GM12878 (cell line): ENCODE data around the gene C1QTNF7. TPM values are rescaled to one million over a fixed set of nuclear protein-coding genes. Genes with fewer than 3 reads are reported as not detected.

Experiments used
- ATAC-seq: fragments of 200-7000 bp; cut with Tn5 transposase; 3 replicates; pipeline ENCODE4 v1.9.1; 2020; ENCODE audit warnings: mild to moderate bottlenecking, moderate library complexity
- Bru-seq: library from RNA; stranded (reverse); fragments of 400-500 nt; gene quantifications from one replicate; lab custom pipeline; 2021; lab: Mats Ljungman, UMichigan
- BruChase-seq, 2 experiments: library from RNA; stranded (reverse); fragments of 400-500 nt; gene quantifications; one replicate each; lab custom pipeline; 2021; lab: Mats Ljungman, UMichigan
- BruUV-seq: library from RNA; stranded (reverse); fragments of 400-500 nt; replicated peaks from 2 replicates; lab custom pipeline; 2021; lab: Mats Ljungman, UMichigan
- CTCF ChIA-PET: fragments of 300-600 bp; sonication (Branson Sonifier 250); formaldehyde crosslinking; extraction: SDS; loops from one replicate; lab custom pipeline; 2021; ENCODE audit warnings: inconsistent platforms; lab: Yijun Ruan, JAX
- POLR2A ChIA-PET: fragments of 350-600 bp; formaldehyde crosslinking; extraction: SDS; loops from one replicate; lab custom pipeline; 2021; ENCODE audit warnings: inconsistent platforms; lab: Charles Lee
- RAD21 ChIA-PET: fragments of 300-600 bp; sonication (Branson Sonifier 250); formaldehyde crosslinking; loops from one replicate; lab custom pipeline; 2023; ENCODE audit warnings: antibody characterized with exemption; ENCODE audit not compliant: unreplicated experiment; lab: Charles Lee
- SMC1A ChIA-PET: fragments of 300-600 bp; sonication (Branson Sonifier 250); formaldehyde crosslinking; loops from one replicate; lab custom pipeline; 2023; ENCODE audit not compliant: unreplicated experiment, uncharacterized antibody; lab: Charles Lee
- DNase-seq: peaks from one replicate; pipeline ENCODE4 v3.0.0-alpha.2; 2011; ENCODE audit warnings: low read depth, low spot score
- FAIRE-seq: peaks from 3 replicates; lab custom pipeline; 2011; peaks lifted over from hg19 to GRCh38; lab: Jason Lieb, UNC
- H2AFZ ChIP-seq: 2 replicates; pipeline ENCODE4 v1.6.0; 2011; ENCODE audit warnings: low read depth, low read length, control low read depth; ENCODE audit not compliant: control insufficient read depth
- H3K27ac ChIP-seq: 2 replicates; pipeline ENCODE4 v1.5.1; 2011; ENCODE audit warnings: control low read depth; ENCODE audit not compliant: control insufficient read depth, insufficient read depth
- H3K27me3 ChIP-seq, 2 experiments: replicated peaks in 1 of 2; 2 replicates each; pipeline versions ENCODE4 v1.6.0 to v1.6.1; 2011; ENCODE audit warnings: low read length in 1 of 2; ENCODE audit not compliant: control insufficient read depth in 2 of 2, insufficient read depth in 2 of 2
- H3K36me3 ChIP-seq, 2 experiments: 2 replicates each; pipeline ENCODE4 v1.5.1; 2011; ENCODE audit warnings: low read length in 1 of 2; ENCODE audit not compliant: control insufficient read depth in 2 of 2, insufficient read depth in 2 of 2
- H3K4me1 ChIP-seq: 2 replicates; pipeline ENCODE4 v1.6.1; 2011; ENCODE audit warnings: mild to moderate bottlenecking, low read length, moderate library complexity, mixed read lengths; ENCODE audit not compliant: control insufficient read depth, insufficient read depth
- H3K4me2 ChIP-seq: 2 replicates; pipeline ENCODE4 v1.6.0; 2011; ENCODE audit warnings: control low read depth; ENCODE audit not compliant: control insufficient read depth, insufficient read depth
- H3K4me3 ChIP-seq: fragments of 200-600 bp; sonication (generic); 2 replicates; pipeline ENCODE4 v1.5.1; 2016
- H3K79me2 ChIP-seq: 2 replicates; pipeline ENCODE4 v1.6.0; 2011; ENCODE audit warnings: low read length; ENCODE audit not compliant: control insufficient read depth, insufficient read depth
- H3K9ac ChIP-seq: 2 replicates; pipeline ENCODE4 v1.8.0; 2011; ENCODE audit warnings: low read length, control low read depth, mixed read lengths; ENCODE audit not compliant: control insufficient read depth, insufficient read depth
- H3K9me3 ChIP-seq: replicated peaks from 3 replicates; pipeline ENCODE4 v1.5.1; 2011; ENCODE audit warnings: mild to moderate bottlenecking, low read length; ENCODE audit not compliant: control insufficient read depth, insufficient read depth
- H4K20me1 ChIP-seq: 2 replicates; pipeline ENCODE4 v1.6.0; 2011; ENCODE audit not compliant: control insufficient read depth, insufficient read depth
- CREM ChIP-seq: IDR thresholded peaks from 2 replicates; pipeline ENCODE4 v1.6.1; 2014; ENCODE audit warnings: antibody characterized with exemption, low read depth
- EGR1 ChIP-seq, 2 experiments: IDR thresholded peaks; 1 replicate in 1 of 2; 2 replicates in 1 of 2; pipeline ENCODE4 v1.6.1; 2011 to 2012; ENCODE audit warnings: low read depth in 2 of 2, low read length in 2 of 2, borderline replicate concordance in 1 of 2, mild to moderate bottlenecking in 1 of 2, moderate library complexity in 1 of 2
- FOS ChIP-seq: IDR thresholded peaks from 3 replicates; pipeline ENCODE4 v1.6.1; 2011; ENCODE audit warnings: borderline replicate concordance; ENCODE audit not compliant: insufficient read length; ENCODE audit errors: extremely low read depth
- IKZF1 ChIP-seq: fragments of 450-650 bp; conservative IDR thresholded peaks from 2 replicates; pipeline ENCODE4 v1.6.1; 2017; ENCODE audit warnings: antibody characterized with exemption, mild to moderate bottlenecking
- KDM1A ChIP-seq: fragments of 200-600 bp; sonication (generic); IDR thresholded peaks from 2 replicates; pipeline ENCODE4 v1.6.1; 2016; ENCODE audit warnings: borderline replicate concordance
- KLF5 ChIP-seq: fragments of 450-650 bp; IDR thresholded peaks from 2 replicates; pipeline ENCODE4 v1.6.1; 2014; ENCODE audit warnings: mild to moderate bottlenecking; ENCODE audit not compliant: partially characterized antibody
- LARP7 ChIP-seq: fragments of 450-650 bp; IDR thresholded peaks from 2 replicates; pipeline ENCODE4 v1.6.1; 2017; ENCODE audit warnings: mild to moderate bottlenecking
- MTA3 ChIP-seq: IDR thresholded peaks from 2 replicates; pipeline ENCODE4 v1.6.1; 2012; ENCODE audit warnings: low read length, inconsistent platforms, borderline replicate concordance
- PAX5 ChIP-seq: IDR thresholded peaks from 2 replicates; pipeline ENCODE4 v1.6.1; 2011; ENCODE audit warnings: low read depth, low read length, borderline replicate concordance
- POLR2AphosphoS2 ChIP-seq: IDR thresholded peaks from 2 replicates; pipeline ENCODE4 v1.6.1; 2011; ENCODE audit warnings: low read depth, mild to moderate bottlenecking, low read length, improper control_type of control experiment, moderate library complexity
- RB1 ChIP-seq: fragments of 450-650 bp; formaldehyde crosslinking; IDR thresholded peaks from 2 replicates; pipeline ENCODE4 v1.6.1; 2017; ENCODE audit warnings: mild to moderate bottlenecking, borderline replicate concordance
- TARDBP ChIP-seq: IDR thresholded peaks from 2 replicates; pipeline ENCODE4 v1.6.1; 2016; ENCODE audit warnings: borderline replicate concordance
- ZNF217 ChIP-seq: fragments of 450-650 bp; IDR thresholded peaks from 2 replicates; pipeline ENCODE4 v1.6.1; 2017; ENCODE audit warnings: antibody characterized with exemption, mild to moderate bottlenecking
- ZNF24 ChIP-seq: fragments of 450-650 bp; IDR thresholded peaks from 2 replicates; pipeline ENCODE4 v1.6.1; 2017; ENCODE audit warnings: antibody characterized with exemption, mild to moderate bottlenecking
- ZZZ3 ChIP-seq: IDR thresholded peaks from 2 replicates; pipeline ENCODE4 v1.6.1; 2011; ENCODE audit warnings: low read depth; ENCODE audit not compliant: control insufficient read depth, insufficient read length
- WGBS: methylation state at CpG from one replicate; pipeline ENCODE4 v1.1.6; 2016; ENCODE audit warnings: low lambda C conversion rate; ENCODE audit not compliant: insufficient replicate concordance, insufficient coverage; ENCODE audit errors: missing lambda C conversion rate; 5-methylcytosine and 5-hydroxymethylcytosine counted together
- in situ Hi-C: fragments of 300-500 bp; cut with MboI; formaldehyde crosslinking; loops from 9 replicates; pipeline ENCODE4 v1.14.3; 2018; ENCODE audit warnings: mixed read lengths
- intact Hi-C: fragments of 100-400 bp; cut with micrococcal nuclease; formaldehyde crosslinking; loops from one replicate; pipeline ENCODE4 v1.14.2; 2022; ENCODE audit not compliant: unreplicated experiment
- long read RNA-seq, 2 experiments: library from polyadenylated mRNA; unstranded; transcript quantifications; one replicate each; pipeline ENCODE4 v2.0.0, GENCODE V29; 2019 to 2020
- polyA minus RNA-seq, 3 experiments: library from RNA; depleted of rRNA, polyadenylated mRNA; stranded (reverse); fragments of >200 nt; gene quantifications; 2 replicates each; pipeline ENCODE4 v1.2.3, GENCODE V29; 2011
- polyA plus RNA-seq, 11 experiments: library from polyadenylated mRNA; depleted of rRNA in 4 of 11; unstranded in 6 of 11; stranded (reverse) in 5 of 11; fragments of >200 nt; fragmentation: Nextera tagmentation in 4 of 11; fragmentation: Illumina TruSeq in 1 of 11; extraction: Ambion mirVana in 4 of 11; extraction: Trizol in 1 of 11; gene quantifications; 1 replicate in 1 of 11; 2 replicates in 10 of 11; pipeline versions ENCODE4 v1.2.1 to v1.2.3, GENCODE V29; 2011 to 2016; ENCODE audit warnings: inconsistent platforms in 2 of 11, missing spikeins in 2 of 11, low read depth in 1 of 11
- total RNA-seq, 4 experiments: library from RNA; depleted of rRNA in 3 of 4; stranded (reverse); fragments of >200 nt in 3 of 4; fragmentation: Illumina TruSeq in 1 of 4; extraction: Trizol in 1 of 4; gene quantifications; 2 replicates each; pipeline versions ENCODE4 v1.2.1 to v1.2.3, GENCODE V29; 2013 to 2021
- TF ChIP-seq, protein P1 (sequence below): fragments of 450-650 bp; IDR thresholded peaks from 2 replicates; pipeline ENCODE4 v1.6.1; 2016; ENCODE audit warnings: mild to moderate bottlenecking
- TF ChIP-seq, protein P2 (sequence below): fragments of 450-650 bp; IDR thresholded peaks from 2 replicates; pipeline ENCODE4 v1.6.1; 2016; ENCODE audit warnings: mild to moderate bottlenecking
- TF ChIP-seq, protein P3 (sequence below): fragments of 450-650 bp; conservative IDR thresholded peaks from 2 replicates; pipeline ENCODE4 v1.6.1; 2017; ENCODE audit warnings: mild to moderate bottlenecking, moderate library complexity

Gene C1QTNF7, protein sequence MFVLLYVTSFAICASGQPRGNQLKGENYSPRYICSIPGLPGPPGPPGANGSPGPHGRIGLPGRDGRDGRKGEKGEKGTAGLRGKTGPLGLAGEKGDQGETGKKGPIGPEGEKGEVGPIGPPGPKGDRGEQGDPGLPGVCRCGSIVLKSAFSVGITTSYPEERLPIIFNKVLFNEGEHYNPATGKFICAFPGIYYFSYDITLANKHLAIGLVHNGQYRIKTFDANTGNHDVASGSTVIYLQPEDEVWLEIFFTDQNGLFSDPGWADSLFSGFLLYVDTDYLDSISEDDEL
- total RNA-seq (2013; cell fraction: nucleolus; rRNA removed): not detected in 2 replicates
- not detected in 2 replicates for total RNA-seq (2014; rRNA removed)
- not detected in 2 replicates for total RNA-seq (2014; rRNA removed; fragmentation: Illumina TruSeq; extraction: Trizol)
- not detected in 2 replicates for total RNA-seq (2021)
- not detected for polyA plus RNA-seq (2011; ENCODE audit: low read depth)
- not detected in 2 replicates for polyA plus RNA-seq (2011; rRNA removed)
- not detected in 2 replicates for polyA plus RNA-seq (2011; cell fraction: cytosol; rRNA removed)
- not detected in 2 replicates for polyA plus RNA-seq (2011; cell fraction: nucleus; rRNA removed)
- polyA plus RNA-seq (2012): not detected in 2 replicates
- not detected in 2 replicates for polyA plus RNA-seq (2014; fragmentation: Illumina TruSeq; extraction: Trizol)
- polyA plus RNA-seq (2014; fragmentation: Nextera tagmentation; extraction: Ambion mirVana): not detected
- polyA plus RNA-seq (2014; rRNA removed): not detected in 2 replicates
- polyA plus RNA-seq (2016; fragmentation: Nextera tagmentation; extraction: Ambion mirVana): not detected
- not detected in 2 replicates for polyA minus RNA-seq (2011; rRNA and poly(A)+ RNA removed)
- polyA minus RNA-seq (2011; cell fraction: cytosol; rRNA and poly(A)+ RNA removed): not detected in 2 replicates
- not detected in 2 replicates for polyA minus RNA-seq (2011; cell fraction: nucleus; rRNA and poly(A)+ RNA removed)
- Bru-seq, nascent RNA: not detected
- percentile 1 among the genes with signal in this experiment for BruChase-seq, experiment 1, labeled RNA remaining after a 6-hour chase
- percentile 1 among the genes with signal in this experiment for BruChase-seq, experiment 2, labeled RNA remaining after a 2-hour chase
- long read RNA-seq, experiment 1: 0 reads
- long read RNA-seq, experiment 2: 0 reads

DNA sequence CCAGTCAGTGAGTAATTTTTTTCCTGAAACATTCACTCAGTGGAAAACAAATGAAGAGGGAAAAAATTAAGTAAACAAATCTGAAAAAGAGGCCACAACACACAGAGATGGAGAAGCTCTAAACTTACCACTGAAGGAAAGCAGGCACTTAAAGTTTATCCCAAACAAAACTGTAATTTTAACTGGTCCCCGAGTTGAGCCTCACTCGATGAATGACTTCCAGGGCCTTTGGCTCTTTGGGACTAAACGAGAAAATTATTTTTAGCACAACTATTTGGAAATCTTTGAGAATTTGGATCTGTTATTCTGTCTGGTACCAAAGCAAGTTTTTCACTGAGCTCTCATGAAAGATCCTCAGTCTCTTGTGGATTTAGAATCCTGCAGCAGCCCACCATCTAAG is at the start of gene C1QTNF7:
TSS of gene C1QTNF7 (plus strand) at position 333 of the 400 bp plus-strand sequence. CDS start 7,711 bp downstream, outside the sequence.
- no peak within 1 kb of the TSS for H3K27ac ChIP-seq
- in situ Hi-C loops: no loop called here
- ChIA-PET SMC1A (no interaction called here), RAD21 (no interaction called here), CTCF (interaction anchor here (0.7 kb wide), 1 partner anchor 29 kb away, joined by 5 read pairs; no protein-coding TSS in a partner anchor), POLR2A (no interaction called here)
- no peaks in the 10 kb centered on the region for H4K20me1 ChIP-seq
- intact Hi-C loops: no loop called here
- H3K4me1 ChIP-seq: no peaks in the 10 kb centered on the region
- H3K27me3 ChIP-seq: peaks cover 0 to 1% of the 10 kb centered on the region in 2 experiments; a peak in 1 of 4 replicates
- FAIRE-seq: no peak
- DNase-seq: no peak
- H3K9ac ChIP-seq: no peak within 1 kb of the TSS
- H3K36me3 ChIP-seq: no peaks in the 10 kb centered on the region
- BruUV-seq: no TSS peak
- no peak within 1 kb of the TSS for H3K4me2 ChIP-seq
- no peaks in the 10 kb centered on the region for H3K79me2 ChIP-seq
- WGBS: 22% methylated on average over 3 of the region's 3 CpGs
- H2AFZ ChIP-seq: no peak within 1 kb of the TSS
- no peaks in the 10 kb centered on the region for H3K9me3 ChIP-seq
- ATAC-seq: no peak
- H3K4me3 ChIP-seq: no peak within 1 kb of the TSS
- TF ChIP-seq ZZZ3 (no peak), CREM (no peak), IKZF1 (no peak), PAX5 (no peak), EGR1 (IDR thresholded peaks at IDR 0.05; ENCODE audit: borderline replicate concordance in 1 of 2, low read depth in 2 of 2, low read length in 2 of 2) (no peak), POLR2AphosphoS2 (no peak), FOS (no peak), MTA3 (no peak), ZNF217 (no peak), KLF5 (no peak), ZNF24 (no peak), RB1 (no peak), KDM1A (no peak), LARP7 (no peak), TARDBP (no peak)
- TF ChIP-seq, protein P1, sequence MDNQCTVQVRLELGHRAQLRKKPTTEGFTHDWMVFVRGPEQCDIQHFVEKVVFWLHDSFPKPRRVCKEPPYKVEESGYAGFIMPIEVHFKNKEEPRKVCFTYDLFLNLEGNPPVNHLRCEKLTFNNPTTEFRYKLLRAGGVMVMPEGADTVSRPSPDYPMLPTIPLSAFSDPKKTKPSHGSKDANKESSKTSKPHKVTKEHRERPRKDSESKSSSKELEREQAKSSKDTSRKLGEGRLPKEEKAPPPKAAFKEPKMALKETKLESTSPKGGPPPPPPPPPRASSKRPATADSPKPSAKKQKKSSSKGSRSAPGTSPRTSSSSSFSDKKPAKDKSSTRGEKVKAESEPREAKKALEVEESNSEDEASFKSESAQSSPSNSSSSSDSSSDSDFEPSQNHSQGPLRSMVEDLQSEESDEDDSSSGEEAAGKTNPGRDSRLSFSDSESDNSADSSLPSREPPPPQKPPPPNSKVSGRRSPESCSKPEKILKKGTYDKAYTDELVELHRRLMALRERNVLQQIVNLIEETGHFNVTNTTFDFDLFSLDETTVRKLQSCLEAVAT: no peak
- TF ChIP-seq, protein P2, sequence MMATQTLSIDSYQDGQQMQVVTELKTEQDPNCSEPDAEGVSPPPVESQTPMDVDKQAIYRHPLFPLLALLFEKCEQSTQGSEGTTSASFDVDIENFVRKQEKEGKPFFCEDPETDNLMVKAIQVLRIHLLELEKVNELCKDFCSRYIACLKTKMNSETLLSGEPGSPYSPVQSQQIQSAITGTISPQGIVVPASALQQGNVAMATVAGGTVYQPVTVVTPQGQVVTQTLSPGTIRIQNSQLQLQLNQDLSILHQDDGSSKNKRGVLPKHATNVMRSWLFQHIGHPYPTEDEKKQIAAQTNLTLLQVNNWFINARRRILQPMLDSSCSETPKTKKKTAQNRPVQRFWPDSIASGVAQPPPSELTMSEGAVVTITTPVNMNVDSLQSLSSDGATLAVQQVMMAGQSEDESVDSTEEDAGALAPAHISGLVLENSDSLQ: no peak
- TF ChIP-seq, protein P3, sequence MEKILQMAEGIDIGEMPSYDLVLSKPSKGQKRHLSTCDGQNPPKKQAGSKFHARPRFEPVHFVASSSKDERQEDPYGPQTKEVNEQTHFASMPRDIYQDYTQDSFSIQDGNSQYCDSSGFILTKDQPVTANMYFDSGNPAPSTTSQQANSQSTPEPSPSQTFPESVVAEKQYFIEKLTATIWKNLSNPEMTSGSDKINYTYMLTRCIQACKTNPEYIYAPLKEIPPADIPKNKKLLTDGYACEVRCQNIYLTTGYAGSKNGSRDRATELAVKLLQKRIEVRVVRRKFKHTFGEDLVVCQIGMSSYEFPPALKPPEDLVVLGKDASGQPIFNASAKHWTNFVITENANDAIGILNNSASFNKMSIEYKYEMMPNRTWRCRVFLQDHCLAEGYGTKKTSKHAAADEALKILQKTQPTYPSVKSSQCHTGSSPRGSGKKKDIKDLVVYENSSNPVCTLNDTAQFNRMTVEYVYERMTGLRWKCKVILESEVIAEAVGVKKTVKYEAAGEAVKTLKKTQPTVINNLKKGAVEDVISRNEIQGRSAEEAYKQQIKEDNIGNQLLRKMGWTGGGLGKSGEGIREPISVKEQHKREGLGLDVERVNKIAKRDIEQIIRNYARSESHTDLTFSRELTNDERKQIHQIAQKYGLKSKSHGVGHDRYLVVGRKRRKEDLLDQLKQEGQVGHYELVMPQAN: no peak
